Neural progenitor cell (in vitro differentiated cells): ENCODE data around the gene NKTR. TPM values are rescaled to one million over a fixed set of nuclear protein-coding genes. Genes with fewer than 3 reads are reported as not detected.

ENCODE experiments used
- DNase-seq: peaks from one replicate; pipeline ENCODE4 v3.0.0-alpha.2; 2016; ENCODE audit warnings: low spot score
- H2AFZ ChIP-seq: fragments of 200-600 bp; sonication (generic); replicated peaks from 2 replicates; pipeline ENCODE4 v1.6.1; 2016; ENCODE audit warnings: antibody characterized with exemption
- H3F3A ChIP-seq: fragments of 200-600 bp; sonication (generic); 2 replicates; pipeline ENCODE4 v1.6.1; 2016; ENCODE audit warnings: antibody characterized with exemption, low read depth
- H3K27ac ChIP-seq: fragments of 200-600 bp; sonication (generic); 2 replicates; pipeline ENCODE4 v1.5.1; 2016; ENCODE audit warnings: mild to moderate bottlenecking
- H3K27me3 ChIP-seq: fragments of 200-600 bp; sonication (generic); 2 replicates; pipeline ENCODE4 v1.6.1; 2016; ENCODE audit warnings: mild to moderate bottlenecking, moderate library complexity
- H3K36me3 ChIP-seq: fragments of 200-600 bp; sonication (generic); 2 replicates; pipeline ENCODE4 v1.5.1; 2016
- H3K4me1 ChIP-seq: fragments of 200-600 bp; sonication (generic); 2 replicates; pipeline ENCODE4 v1.6.1; 2016; ENCODE audit warnings: mixed run types
- H3K4me2 ChIP-seq: fragments of 200-600 bp; sonication (generic); 2 replicates; pipeline ENCODE4 v1.6.1; 2016
- H3K4me3 ChIP-seq: fragments of 200-600 bp; sonication (generic); 2 replicates; pipeline ENCODE4 v1.5.1; 2016
- H3K79me2 ChIP-seq: fragments of 200-600 bp; sonication (generic); 2 replicates; pipeline ENCODE4 v1.6.1; 2016; ENCODE audit warnings: low read depth
- H3K9ac ChIP-seq: fragments of 200-600 bp; sonication (generic); 2 replicates; pipeline ENCODE4 v1.6.1; 2016
- H3K9me3 ChIP-seq: fragments of 200-600 bp; sonication (generic); 2 replicates; pipeline ENCODE4 v1.5.1; 2016; ENCODE audit warnings: low read depth
- H4K20me1 ChIP-seq: fragments of 200-600 bp; sonication (generic); 2 replicates; pipeline ENCODE4 v1.6.1; 2016; ENCODE audit warnings: low read depth
- H3K27ac Mint-ChIP-seq: 3 replicates; pipeline ENCODE4 v1.8.0; 2021; ENCODE audit warnings: mixed read lengths
- H3K27me3 Mint-ChIP-seq: 2 replicates; pipeline ENCODE4 v1.8.0; 2022; ENCODE audit warnings: low read depth, mild to moderate bottlenecking, inconsistent platforms, moderate library complexity, mixed read lengths; ENCODE audit not compliant: insufficient read depth
- H3K36me3 Mint-ChIP-seq: 3 replicates; pipeline ENCODE4 v1.8.0; 2021; ENCODE audit warnings: mixed read lengths
- H3K4me1 Mint-ChIP-seq: 3 replicates; pipeline ENCODE4 v1.8.0; 2021; ENCODE audit warnings: mixed read lengths
- H3K4me3 Mint-ChIP-seq: 3 replicates; pipeline ENCODE4 v1.8.0; 2021; ENCODE audit warnings: mild to moderate bottlenecking, moderate library complexity, mixed read lengths
- H3K9me3 Mint-ChIP-seq: 3 replicates; pipeline ENCODE4 v1.8.0; 2020; ENCODE audit warnings: mixed read lengths
- CTCF ChIP-seq: fragments of 200-600 bp; sonication (generic); IDR thresholded peaks from 2 replicates; pipeline ENCODE4 v1.5.1; 2017; ENCODE audit warnings: antibody characterized with exemption, mild to moderate bottlenecking
- EZH2 ChIP-seq: fragments of 200-600 bp; sonication (generic); IDR thresholded peaks from 2 replicates; pipeline ENCODE4 v1.6.1; 2017; ENCODE audit warnings: antibody characterized with exemption, mild to moderate bottlenecking, moderate library complexity
- EZH2phosphoT487 ChIP-seq: fragments of 200-600 bp; sonication (generic); IDR thresholded peaks from 2 replicates; pipeline ENCODE4 v1.6.1; 2017; ENCODE audit warnings: antibody characterized with exemption
- total RNA-seq: library from RNA; depleted of rRNA; stranded (reverse); fragments of >200 nt; gene quantifications from 2 replicates; pipeline ENCODE4 v1.2.3, GENCODE V29; 2015; ENCODE audit warnings: low replicate concordance

NKTR gene
- total RNA-seq, 1 donor from 2014 or later, result 190 TPM

- no peak for DNase-seq
- peaks cover 19% of the 10 kb centered on the region for H4K20me1 ChIP-seq
- no peaks in the 10 kb centered on the region for H3K79me2 ChIP-seq
Observed at GRCh38 chr3:42649783-42650182, 49.3 kb downstream of the NKTR start.

GRCh38 chr3:42651248-42652091 lies 51.0 kb downstream of the NKTR start:
- H3K36me3 Mint-ChIP-seq, result peaks cover 22% of the 10 kb centered on the region
- peak overlapping the region; percentile 51 for H3K4me3 Mint-ChIP-seq

More at GRCh38 chr3:42649783-42650182, 49.3 kb downstream of the NKTR start:
- H3K9ac ChIP-seq, result no peak overlapping the region
- H3K4me3 ChIP-seq, result no peak overlapping the region
- Mint-ChIP-seq H3K36me3 (peaks cover 31% of the 10 kb centered on the region), H3K4me3 (no peak overlapping the region), H3K27ac (no peak overlapping the region), H3K4me1 (peaks cover 32% of the 10 kb centered on the region), H3K9me3 (no peaks in the 10 kb centered on the region), H3K27me3 (peaks cover 5% of the 10 kb centered on the region)
- peaks cover 18% of the 10 kb centered on the region for H3K4me1 ChIP-seq
- H3K4me2 ChIP-seq, result no peak overlapping the region
- H3F3A ChIP-seq, result peaks cover 23% of the 10 kb centered on the region
- peaks cover 6% of the 10 kb centered on the region for H3K36me3 ChIP-seq
- no peak overlapping the region for H3K27ac ChIP-seq
- H3K9me3 ChIP-seq, result no peaks in the 10 kb centered on the region
- no peaks in the 10 kb centered on the region for H3K27me3 ChIP-seq
- TF ChIP-seq EZH2phosphoT487 (no peak), CTCF (no peak), EZH2 (no peak)
- H2AFZ ChIP-seq, result no peak overlapping the region

GRCh38 chr3:42652251-42652610 lies 51.7 kb downstream of the NKTR start:
- Histone ChIP-seq H2AFZ (no peak overlapping the region), H4K20me1 (peaks cover 26% of the 10 kb centered on the region), H3F3A (peaks cover 23% of the 10 kb centered on the region), H3K27me3 (no peaks in the 10 kb centered on the region), H3K4me1 (peaks cover 17% of the 10 kb centered on the region), H3K27ac (no peak overlapping the region), H3K4me3 (no peak overlapping the region), H3K9ac (no peak overlapping the region), H3K9me3 (no peaks in the 10 kb centered on the region), H3K79me2 (no peaks in the 10 kb centered on the region), H3K4me2 (no peak overlapping the region), H3K36me3 (no peaks in the 10 kb centered on the region)
- no peaks in the 10 kb centered on the region for H3K9me3 Mint-ChIP-seq
- H3K4me1 Mint-ChIP-seq, result peaks cover 36% of the 10 kb centered on the region
- peaks cover 16% of the 10 kb centered on the region for H3K36me3 Mint-ChIP-seq
- H3K4me3 Mint-ChIP-seq, result peak overlapping the region; percentile 51
- DNase-seq, result no peak
- H3K27me3 Mint-ChIP-seq, result peaks cover 5% of the 10 kb centered on the region
- H3K27ac Mint-ChIP-seq, result no peak overlapping the region
- TF ChIP-seq EZH2phosphoT487, result no peak
- TF ChIP-seq EZH2, result no peak
- TF ChIP-seq CTCF, result no peak

More at GRCh38 chr3:42651248-42652091, 51.0 kb downstream of the NKTR start:
- Histone ChIP-seq H3K9ac (no peak overlapping the region), H3K4me3 (no peak overlapping the region), H3F3A (peaks cover 23% of the 10 kb centered on the region), H3K27ac (no peak overlapping the region), H2AFZ (no peak overlapping the region), H3K27me3 (no peaks in the 10 kb centered on the region), H3K36me3 (no peaks in the 10 kb centered on the region), H4K20me1 (peaks cover 27% of the 10 kb centered on the region), H3K9me3 (no peaks in the 10 kb centered on the region), H3K79me2 (no peaks in the 10 kb centered on the region), H3K4me1 (peaks cover 18% of the 10 kb centered on the region), H3K4me2 (no peak overlapping the region)
- Mint-ChIP-seq H3K4me1 (peaks cover 41% of the 10 kb centered on the region), H3K27ac (peak overlapping the region; percentile 79), H3K9me3 (no peaks in the 10 kb centered on the region), H3K27me3 (peaks cover 5% of the 10 kb centered on the region)
- TF ChIP-seq EZH2, result no peak
- DNase-seq, result no peak
